Esophagus squamous epithelium (tissue), 5 donors: ENCODE results near the gene KLK11. TPM values are rescaled to one million over a fixed set of nuclear protein-coding genes. Genes with fewer than 3 reads are reported as not detected.

Source experiments
- DNase-seq: peaks from one replicate; lab custom pipeline; 2025; lab: John Stamatoyannopoulos, UW
- H3K27ac ChIP-seq, 4 donors: fragments of 200-600 bp; sonication (generic); one replicate each; pipeline ENCODE4 v1.5.1; 2016 to 2019; ENCODE audit warnings: mild to moderate bottlenecking in 1 of 4
- H3K27me3 ChIP-seq, 4 donors: fragments of 200-600 bp; sonication (generic); 1 replicate in 3 of 4; 2 replicates in 1 of 4; pipeline versions ENCODE4 v1.5.1 to v1.6.0; 2017 to 2021; ENCODE audit warnings: antibody characterized with exemption in 1 of 4
- H3K36me3 ChIP-seq, 3 donors: fragments of 200-600 bp; sonication (generic); one replicate each; pipeline ENCODE4 v1.5.1; 2016 to 2019
- H3K4me1 ChIP-seq, 3 donors: fragments of 200-600 bp; sonication (generic); one replicate each; pipeline ENCODE4 v1.5.1; 2017 to 2019
- H3K4me3 ChIP-seq, 4 donors: fragments of 200-600 bp; sonication (generic); 1 replicate in 3 of 4; 2 replicates in 1 of 4; pipeline ENCODE4 v1.5.1; 2016 to 2019; ENCODE audit warnings: mild to moderate bottlenecking in 2 of 4, moderate library complexity in 1 of 4
- H3K9me3 ChIP-seq, 3 donors: fragments of 200-600 bp; sonication (generic); one replicate each; pipeline ENCODE4 v1.5.1; 2016 to 2019
- POLR2A ChIP-seq, 4 donors: fragments of 450-650 bp; IDR thresholded peaks; one replicate each; pipeline ENCODE4 v1.6.1; 2017; ENCODE audit warnings: antibody characterized with exemption in 4 of 4, mild to moderate bottlenecking in 4 of 4, moderate library complexity in 3 of 4
- WGBS, 2 donors: methylation state at CpG; one replicate each; pipeline ENCODE4 v1.1.5; 2018; 5-methylcytosine and 5-hydroxymethylcytosine counted together
- intact Hi-C: fragments of 100-400 bp; cut with DNase I; formaldehyde crosslinking; loops from one replicate; pipeline ENCODE4 v1.15.0; 2022
- total RNA-seq, 4 donors: library from RNA; depleted of rRNA; stranded (reverse); fragments of >200 nt; gene quantifications; one replicate each; pipeline ENCODE4 v1.1.0, GENCODE V29; 2016
- TF ChIP-seq, protein P1 (sequence below), 6 experiments: fragments of 450-650 bp in 4 of 6; fragments of 200-600 bp in 2 of 6; sonication (generic) in 2 of 6; IDR thresholded peaks; one replicate each; pipeline ENCODE4 v1.5.1; 2016 to 2019; ENCODE audit warnings: antibody characterized with exemption in 6 of 6, mild to moderate bottlenecking in 4 of 6, moderate library complexity in 4 of 6
- donor health status: DM: yes; HTN: yes; CAD: no.

KLK11 gene
- total RNA-seq, 4 donors from 2014 or later, result 171 to 460 (median 244) TPM

DNA sequence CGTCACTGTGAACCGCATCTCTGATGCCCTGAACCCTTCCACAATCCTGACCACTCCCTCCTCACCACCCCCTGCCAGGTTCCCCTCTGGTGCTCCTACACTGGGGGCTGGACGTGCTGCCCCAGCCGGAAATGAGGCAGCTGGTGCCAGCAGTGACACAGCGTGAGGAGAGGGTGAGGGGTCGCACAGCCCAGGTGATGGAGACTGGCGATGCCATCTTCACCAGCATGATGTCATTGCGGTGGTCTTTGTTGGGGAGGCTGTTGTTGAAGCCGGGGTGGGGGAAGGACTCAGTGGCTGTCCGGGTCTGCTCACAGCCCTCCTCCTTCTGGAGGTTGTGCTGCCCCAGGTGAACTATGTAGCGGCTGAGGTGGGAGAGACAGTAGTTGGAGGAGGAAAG is 2.5 kb downstream of the KLK11 start:
- Histone ChIP-seq H3K4me1 (peaks cover 16 to 83% (median 19%) of the 10 kb centered on the region in 3 donors), H3K36me3 (peaks cover 0 to 24% (median 0%) of the 10 kb centered on the region in 3 donors), H3K9me3 (no peaks in the 10 kb centered on the region), H3K4me3 (no peak overlapping the region), H3K27ac (peak overlapping the region in 1 of 4 donors; percentile 95), H3K27me3 (peaks cover 0 to 75% (median 0%) of the 10 kb centered on the region in 4 donors)
- intact Hi-C loops, result loop anchor here (5.0 kb wide), 1 partner anchor 68 kb away; no protein-coding TSS in a partner anchor
- 67 to 88% methylated on average over 9 of the region's 11 CpGs for WGBS, 2 donors
- TF ChIP-seq, protein P1, sequence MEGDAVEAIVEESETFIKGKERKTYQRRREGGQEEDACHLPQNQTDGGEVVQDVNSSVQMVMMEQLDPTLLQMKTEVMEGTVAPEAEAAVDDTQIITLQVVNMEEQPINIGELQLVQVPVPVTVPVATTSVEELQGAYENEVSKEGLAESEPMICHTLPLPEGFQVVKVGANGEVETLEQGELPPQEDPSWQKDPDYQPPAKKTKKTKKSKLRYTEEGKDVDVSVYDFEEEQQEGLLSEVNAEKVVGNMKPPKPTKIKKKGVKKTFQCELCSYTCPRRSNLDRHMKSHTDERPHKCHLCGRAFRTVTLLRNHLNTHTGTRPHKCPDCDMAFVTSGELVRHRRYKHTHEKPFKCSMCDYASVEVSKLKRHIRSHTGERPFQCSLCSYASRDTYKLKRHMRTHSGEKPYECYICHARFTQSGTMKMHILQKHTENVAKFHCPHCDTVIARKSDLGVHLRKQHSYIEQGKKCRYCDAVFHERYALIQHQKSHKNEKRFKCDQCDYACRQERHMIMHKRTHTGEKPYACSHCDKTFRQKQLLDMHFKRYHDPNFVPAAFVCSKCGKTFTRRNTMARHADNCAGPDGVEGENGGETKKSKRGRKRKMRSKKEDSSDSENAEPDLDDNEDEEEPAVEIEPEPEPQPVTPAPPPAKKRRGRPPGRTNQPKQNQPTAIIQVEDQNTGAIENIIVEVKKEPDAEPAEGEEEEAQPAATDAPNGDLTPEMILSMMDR (IDR thresholded peaks at IDR 0.05), result no peak
- no peak for TF ChIP-seq POLR2A (IDR thresholded peaks at IDR 0.05)
- no peak for DNase-seq

DNA sequence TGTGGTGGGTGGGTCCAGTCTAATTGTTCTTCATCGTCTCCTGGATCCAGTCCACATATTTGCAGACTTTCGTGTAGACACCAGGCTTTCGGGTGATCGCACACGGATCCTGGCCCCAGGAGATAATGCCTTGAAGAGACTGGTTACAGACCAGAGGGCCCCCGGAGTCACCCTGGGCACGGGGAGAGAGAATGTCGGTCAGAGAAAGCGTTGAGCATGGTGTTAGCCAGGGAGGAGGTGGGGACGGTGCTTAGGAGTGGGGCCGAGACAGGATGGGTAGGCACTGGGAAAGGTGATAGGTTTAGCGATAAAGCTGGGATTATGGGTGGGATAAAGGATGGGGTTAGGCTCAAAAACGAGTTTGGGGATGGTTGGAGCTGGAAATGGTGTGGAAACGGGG is 3.9 kb downstream of the KLK11 start:
- H3K4me1 ChIP-seq, result peaks cover 16 to 89% (median 19%) of the 10 kb centered on the region in 3 donors
- no peak for DNase-seq
- H3K27me3 ChIP-seq, result peaks cover 0 to 86% (median 0%) of the 10 kb centered on the region in 4 donors
- whole genome bisulfite sequencing, 2 donors, result 66 to 68% methylated on average over 13 to 14 of the region's 14 CpGs
- H3K9me3 ChIP-seq, result no peaks in the 10 kb centered on the region
- H3K27ac ChIP-seq, result peak overlapping the region in 1 of 4 donors; percentile 2
- intact Hi-C loops, result loop anchor here (5.0 kb wide), 1 partner anchor 70 kb away; no protein-coding TSS in a partner anchor
- H3K4me3 ChIP-seq, result no peak overlapping the region
- TF ChIP-seq, protein P1 (IDR thresholded peaks at IDR 0.05), result no peak
- TF ChIP-seq POLR2A (IDR thresholded peaks at IDR 0.05), result no peak
- H3K36me3 ChIP-seq, result peaks cover 0 to 24% (median 0%) of the 10 kb centered on the region in 3 donors

DNA sequence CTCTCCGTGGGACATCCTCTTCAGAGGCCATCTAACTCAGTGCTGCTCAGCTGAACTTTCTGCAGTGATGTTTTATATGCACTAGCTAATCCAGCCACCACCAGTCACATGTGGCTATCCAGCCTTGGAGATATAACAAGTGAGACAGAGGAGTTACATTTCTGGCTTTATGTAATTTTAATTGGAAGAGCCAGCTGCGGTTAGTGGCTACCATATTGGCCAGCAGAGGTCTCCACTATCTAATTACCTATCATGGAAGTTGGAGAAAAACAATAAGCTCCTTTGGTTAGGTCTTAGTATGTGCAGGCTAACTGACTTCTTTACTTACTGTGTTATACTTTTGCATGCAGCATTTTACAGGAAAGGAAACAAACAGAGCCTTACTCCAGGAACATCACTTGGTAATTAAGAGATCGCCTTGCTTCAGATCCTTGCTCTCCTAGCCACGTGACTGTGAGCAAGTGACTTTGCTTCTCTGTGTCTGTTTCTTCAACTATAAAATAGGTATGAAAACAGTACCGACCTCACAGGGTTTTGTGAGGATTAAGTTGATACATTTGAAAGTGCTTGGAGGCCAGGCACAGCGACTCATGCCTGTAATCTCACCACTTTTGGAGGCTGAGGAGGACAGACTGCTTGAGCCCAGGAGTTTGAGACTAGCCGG is 5.3 kb downstream of the KLK11 start:
- DNase-seq, result no peak
- Histone ChIP-seq H3K9me3 (no peaks in the 10 kb centered on the region), H3K36me3 (peaks cover 0 to 25% (median 0%) of the 10 kb centered on the region in 3 donors), H3K27ac (peak overlapping the region; percentile 39 to 94 (median 88)), H3K27me3 (peaks cover 0 to 87% (median 2%) of the 10 kb centered on the region in 4 donors), H3K4me1 (peaks cover 16 to 86% (median 20%) of the 10 kb centered on the region in 3 donors), H3K4me3 (no peak overlapping the region)
- intact Hi-C loops, result loop anchor here (5.0 kb wide), 1 partner anchor 71 kb away; no protein-coding TSS in a partner anchor
- 24 to 33% methylated on average over 6 of the region's 7 CpGs for WGBS, 2 donors
- TF ChIP-seq, protein P1 (IDR thresholded peaks at IDR 0.05), result peak; percentile 33 to 89 (median 67)
- TF ChIP-seq POLR2A (IDR thresholded peaks at IDR 0.05), result no peak

DNA sequence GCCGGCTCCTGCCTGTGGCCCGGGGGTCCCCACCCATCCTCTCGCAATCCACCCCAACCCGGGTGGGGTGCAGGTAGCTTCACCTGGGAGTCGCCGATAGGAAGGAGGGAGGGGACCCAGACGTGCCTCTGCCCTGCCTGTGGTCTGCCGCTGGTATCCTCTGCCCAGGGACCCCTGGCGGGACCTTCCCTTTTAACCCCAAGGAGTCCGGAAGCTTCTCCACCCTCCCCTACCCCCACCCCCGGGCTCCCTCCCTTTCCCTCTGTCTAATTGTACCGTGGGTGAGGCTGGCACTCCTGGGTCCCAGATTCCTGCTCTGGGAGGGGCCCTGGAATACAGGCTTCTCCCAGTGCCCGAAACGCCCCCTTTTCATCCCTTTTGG is 6.9 kb downstream of the KLK11 start, which contains the start of gene KLK10:
Gene KLK10, minus strand, starts transcription at position 166 of the 382 bp plus-strand sequence. CDS start 579 bp downstream, outside the sequence.
- Histone ChIP-seq H3K4me1 (peaks cover 14 to 70% (median 16%) of the 10 kb centered on the region in 3 donors), H3K9me3 (no peaks in the 10 kb centered on the region), H3K27ac (peak within 1 kb of the TSS; percentile 80 to 94 (median 88)), H3K36me3 (peaks cover 0 to 33% (median 0%) of the 10 kb centered on the region in 3 donors), H3K4me3 (peak within 1 kb of the TSS; percentile 44 to 65 (median 60)), H3K27me3 (peaks cover 0 to 87% (median 2%) of the 10 kb centered on the region in 4 donors)
- no peak for DNase-seq
- TF ChIP-seq, protein P1 (IDR thresholded peaks at IDR 0.05), result no peak
- no peak for TF ChIP-seq POLR2A (IDR thresholded peaks at IDR 0.05)
- intact Hi-C loops, result loop anchor here (5.0 kb wide), 1 partner anchor 87 kb away; no protein-coding TSS in a partner anchor
- 0% methylated on average over 1 of the region's 14 CpGs; no CpG with 5 or more reads in 1 of the 2 donors for WGBS, 2 donors
